ACC112 (cell line): Measurements from ENCODE around the gene PHLDA1.
A peak's percentile ranks its signal among the peaks of the same experiment; 100 is the strongest.

Experiments used
- H2AFZ ChIP-seq: fragments of 200-600 bp; sonication (generic); one replicate; pipeline ENCODE4 v1.6.0; 2017; ENCODE audit warnings: antibody characterized with exemption, low read length; ENCODE audit not compliant: unreplicated experiment
- H3K27ac ChIP-seq: fragments of 200-600 bp; sonication (generic); 2 replicates; pipeline ENCODE4 v1.5.1; 2014; ENCODE audit warnings: low read depth, mild to moderate bottlenecking, antibody characterized with exemption, low read length, moderate library complexity
- H3K27me3 ChIP-seq: fragments of 200-600 bp; sonication (generic); 2 replicates; pipeline ENCODE4 v1.6.1; 2014; ENCODE audit warnings: mild to moderate bottlenecking, antibody characterized with exemption, low read length, moderate library complexity, mixed read lengths; ENCODE audit not compliant: insufficient read depth
- H3K36me3 ChIP-seq: fragments of 200-600 bp; sonication (generic); 2 replicates; pipeline ENCODE4 v1.6.1; 2016; ENCODE audit warnings: mild to moderate bottlenecking, antibody characterized with exemption, low read length, moderate library complexity, mixed read lengths; ENCODE audit not compliant: insufficient read depth
- H3K4me1 ChIP-seq: fragments of 200-600 bp; sonication (generic); one replicate; pipeline ENCODE4 v1.6.1; 2016; ENCODE audit warnings: low read length, mixed read lengths; ENCODE audit not compliant: insufficient read depth, unreplicated experiment, control insufficient read depth
- H3K4me3 ChIP-seq: fragments of 200-600 bp; sonication (generic); 2 replicates; pipeline ENCODE4 v1.5.1; 2014; ENCODE audit warnings: mild to moderate bottlenecking, low read depth, low read length
- H3K79me2 ChIP-seq: fragments of 200-600 bp; sonication (generic); one replicate; pipeline ENCODE4 v1.6.0; 2016; ENCODE audit warnings: low read length; ENCODE audit not compliant: control insufficient read depth, unreplicated experiment, insufficient read depth

Gene PHLDA1

DNA sequence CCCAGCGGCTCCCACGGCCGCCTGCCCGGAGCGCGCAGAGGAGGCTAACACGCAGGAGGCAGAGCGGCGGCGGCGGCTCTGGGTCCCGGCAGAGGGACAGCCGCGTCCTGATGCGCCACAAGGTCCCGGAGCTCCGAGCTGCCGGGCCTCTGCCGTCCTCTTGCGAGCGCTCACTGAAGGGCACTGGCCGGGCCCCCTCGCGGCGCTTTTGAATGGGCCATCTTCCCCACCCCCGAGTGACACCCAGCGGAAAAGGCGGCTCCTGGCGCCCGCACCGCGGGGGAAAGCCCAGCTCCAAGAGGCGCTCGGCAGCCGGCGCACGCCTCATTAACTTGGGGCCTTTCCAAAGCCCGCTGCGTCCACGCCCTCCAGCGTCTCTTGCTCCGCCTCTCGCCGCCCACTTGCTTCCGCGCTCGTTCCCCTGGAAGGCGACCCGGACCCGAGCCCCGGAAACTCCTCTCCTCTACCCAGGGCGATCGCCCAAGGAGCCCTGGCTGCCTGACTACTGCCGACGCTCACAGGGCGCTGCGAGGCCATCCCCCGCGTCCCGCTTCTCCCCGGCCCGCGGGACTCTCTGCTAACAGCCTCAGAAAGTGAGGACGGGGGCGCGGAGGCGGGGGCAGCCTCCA lies at the start of gene PHLDA1:
PHLDA1 (minus strand) TSS at position 363 of the 629 bp plus-strand sequence.
- Histone ChIP-seq H3K27ac (peak within 1 kb of the TSS; percentile 94), H3K4me3 (peak within 1 kb of the TSS; percentile 93), H2AFZ (no peak within 1 kb of the TSS), H3K79me2 (peaks cover 67% of the 10 kb centered on the region), H3K4me1 (peaks cover 36% of the 10 kb centered on the region), H3K36me3 (peaks cover 34% of the 10 kb centered on the region), H3K27me3 (no peaks in the 10 kb centered on the region)

DNA sequence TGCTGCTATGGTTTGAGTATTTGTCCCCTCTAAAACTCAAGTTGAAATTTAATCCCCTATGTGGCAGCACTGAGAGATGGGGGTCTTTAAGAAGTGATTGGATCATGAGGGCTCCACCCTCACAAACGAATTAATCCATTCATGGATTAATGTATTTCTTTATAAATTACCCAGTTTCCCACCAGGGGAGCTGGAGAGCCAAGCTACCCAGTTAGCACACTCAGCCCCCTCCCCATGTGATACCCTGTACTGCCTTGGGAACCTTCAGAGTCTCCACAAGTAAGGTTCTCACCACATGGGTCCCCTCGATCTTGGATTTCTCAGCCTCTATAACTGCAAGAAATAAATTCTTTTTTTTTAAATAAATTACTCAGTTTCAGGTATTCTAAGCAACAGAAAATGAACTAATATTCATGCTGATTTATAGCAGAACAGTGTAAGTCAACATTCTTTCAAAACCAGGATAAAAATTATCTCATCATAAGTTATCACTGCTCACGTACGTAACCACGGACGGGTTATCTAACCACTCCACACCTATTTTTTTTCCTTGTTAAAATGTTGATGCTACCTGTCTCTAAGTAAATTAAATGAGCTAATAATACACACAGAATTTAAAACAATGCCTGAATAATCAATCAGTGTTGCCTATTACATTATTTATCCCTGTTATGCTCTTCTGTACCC lies 49.3 kb upstream of the PHLDA1 start:
- Histone ChIP-seq H3K36me3 (peaks cover 30% of the 10 kb centered on the region), H3K27ac (no peak overlapping the region), H3K4me1 (peaks cover 38% of the 10 kb centered on the region), H3K4me3 (peak overlapping the region; percentile 96), H2AFZ (no peak overlapping the region), H3K27me3 (no peaks in the 10 kb centered on the region), H3K79me2 (peaks cover 83% of the 10 kb centered on the region)

DNA sequence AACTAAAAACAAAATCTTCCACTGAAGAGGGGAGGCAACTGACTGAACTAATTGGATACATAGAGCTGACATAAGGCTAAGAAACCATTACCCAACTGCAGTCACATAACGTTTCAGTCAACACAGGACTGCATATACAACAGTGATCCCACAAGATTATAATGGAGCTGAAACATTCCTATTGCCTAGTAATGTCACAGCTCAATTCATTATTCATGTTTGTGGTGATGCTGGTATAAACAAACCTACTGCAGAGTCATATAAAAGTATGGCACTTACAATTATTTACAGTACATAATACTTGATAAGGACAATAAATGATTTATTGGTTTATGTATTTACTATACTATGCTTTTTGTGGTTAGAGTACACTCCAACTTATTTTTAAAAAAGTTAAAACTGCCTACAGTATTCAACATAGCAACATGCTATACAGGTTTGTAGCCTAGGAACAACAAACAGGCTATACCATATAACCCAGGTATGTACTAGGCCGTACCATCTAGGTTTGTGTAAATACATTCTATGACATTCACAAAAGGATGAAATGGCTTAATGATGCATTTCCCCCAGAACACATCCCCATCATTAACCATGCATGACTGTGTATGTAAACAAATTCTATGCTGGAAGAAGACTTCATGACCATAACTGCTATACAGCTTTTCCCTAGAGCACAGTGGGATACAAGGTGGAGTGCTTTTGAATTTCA lies 48.6 kb upstream of the PHLDA1 start:
- H3K4me3 ChIP-seq = no peak overlapping the region
- H3K4me1 ChIP-seq = peaks cover 42% of the 10 kb centered on the region
- no peaks in the 10 kb centered on the region for H3K27me3 ChIP-seq
- H3K79me2 ChIP-seq = peaks cover 90% of the 10 kb centered on the region
- H3K27ac ChIP-seq = no peak overlapping the region
- no peak overlapping the region for H2AFZ ChIP-seq
- H3K36me3 ChIP-seq = peaks cover 30% of the 10 kb centered on the region

DNA sequence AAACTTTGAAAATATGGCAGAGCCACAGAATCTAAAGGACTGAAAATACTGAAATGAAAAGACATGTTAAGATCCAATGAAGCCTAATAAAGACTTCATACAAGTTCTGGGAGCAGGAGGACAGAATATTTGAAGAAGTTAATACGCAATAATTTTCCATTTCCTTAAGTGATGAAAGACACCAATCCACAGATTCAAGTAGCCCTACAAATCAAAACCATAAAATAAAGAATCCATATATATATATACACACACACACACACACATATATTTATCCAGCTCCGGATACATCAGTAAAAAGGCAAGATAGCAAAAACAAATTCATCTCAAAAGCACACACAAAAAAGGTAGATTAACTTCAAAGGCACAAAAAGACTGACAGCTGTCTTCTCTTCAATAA lies 47.2 kb upstream of the PHLDA1 start:
- Histone ChIP-seq H3K27ac (no peak overlapping the region), H3K4me1 (peaks cover 51% of the 10 kb centered on the region), H3K27me3 (no peaks in the 10 kb centered on the region), H3K4me3 (no peak overlapping the region), H3K79me2 (peaks cover 98% of the 10 kb centered on the region), H3K36me3 (peaks cover 30% of the 10 kb centered on the region), H2AFZ (no peak overlapping the region)

DNA sequence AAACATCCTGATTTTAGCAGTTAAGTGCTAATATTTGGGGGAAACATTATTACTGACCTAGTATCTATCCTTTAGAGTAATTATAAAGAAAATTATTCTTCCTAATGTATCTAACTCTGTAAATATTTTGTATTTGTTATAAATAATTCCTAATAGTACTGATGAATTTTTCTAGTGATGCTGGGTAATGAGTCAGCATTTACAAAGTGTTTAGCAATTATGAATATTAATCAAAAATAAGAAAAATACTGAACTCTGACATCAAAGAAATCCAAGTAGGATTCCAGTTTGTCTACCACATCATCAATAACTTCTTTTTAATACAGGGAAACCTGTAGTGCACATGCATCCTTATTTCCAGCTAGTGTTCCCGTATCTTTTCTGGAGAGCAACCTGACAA lies 43.9 kb upstream of the PHLDA1 start:
- Histone ChIP-seq H3K4me1 (peaks cover 37% of the 10 kb centered on the region), H2AFZ (no peak overlapping the region), H3K4me3 (no peak overlapping the region), H3K79me2 (peaks cover 98% of the 10 kb centered on the region), H3K27me3 (no peaks in the 10 kb centered on the region), H3K27ac (no peak overlapping the region), H3K36me3 (peaks cover 41% of the 10 kb centered on the region)

DNA sequence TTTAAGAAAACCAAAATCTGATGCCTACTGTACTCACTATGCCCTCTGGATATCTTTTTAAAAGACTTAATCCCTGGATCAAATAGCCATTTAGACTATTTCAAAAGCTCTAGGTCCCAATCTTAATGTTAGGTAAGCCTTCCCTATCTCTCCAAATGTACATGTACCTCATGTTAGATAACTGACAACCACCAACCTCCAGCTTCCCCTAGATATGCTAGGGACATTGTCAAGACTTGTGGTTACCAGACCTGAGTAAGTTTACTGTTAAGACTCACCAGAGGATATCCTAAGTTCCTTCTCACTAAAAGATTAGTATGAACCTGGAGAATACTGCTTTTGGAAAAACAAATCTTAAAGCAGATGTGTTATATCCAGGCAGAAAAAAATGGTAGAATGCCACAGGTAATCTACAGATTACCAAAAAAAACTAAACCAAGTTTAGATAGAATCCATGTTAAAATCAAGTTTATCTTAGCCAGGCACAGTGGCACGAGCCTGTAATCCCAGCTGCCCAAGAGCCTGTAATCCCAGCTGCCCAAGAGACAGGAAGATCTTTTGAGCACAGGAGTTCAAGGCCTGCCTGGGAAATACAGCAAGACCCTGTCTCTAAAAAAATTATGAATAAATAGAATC lies 43.2 kb upstream of the PHLDA1 start:
- no peaks in the 10 kb centered on the region for H3K27me3 ChIP-seq
- H3K27ac ChIP-seq = no peak overlapping the region
- no peak overlapping the region for H2AFZ ChIP-seq
- H3K79me2 ChIP-seq = peaks cover 98% of the 10 kb centered on the region
- no peak overlapping the region for H3K4me3 ChIP-seq
- peaks cover 31% of the 10 kb centered on the region for H3K4me1 ChIP-seq
- peaks cover 40% of the 10 kb centered on the region for H3K36me3 ChIP-seq

DNA sequence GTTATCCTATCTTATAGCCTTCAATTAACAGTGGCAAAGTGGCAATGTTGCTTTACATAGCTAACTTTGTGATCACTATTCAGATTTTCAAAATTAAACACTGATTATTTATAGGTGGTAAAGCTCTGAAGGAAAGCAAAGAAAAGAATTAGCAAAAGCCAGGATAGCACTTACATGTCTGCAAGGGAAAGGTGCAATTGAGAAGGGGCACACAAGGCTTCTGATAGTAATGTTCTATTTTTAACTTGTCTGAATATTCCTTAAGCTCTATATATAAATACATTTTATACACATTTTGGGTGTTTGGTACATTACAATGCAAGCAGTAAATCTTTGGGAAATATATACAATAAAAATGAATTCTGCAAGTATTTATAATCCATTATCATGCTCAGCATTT lies 42.0 kb upstream of the PHLDA1 start:
- Histone ChIP-seq H3K79me2 (peaks cover 98% of the 10 kb centered on the region), H2AFZ (no peak overlapping the region), H3K36me3 (peaks cover 39% of the 10 kb centered on the region), H3K4me3 (no peak overlapping the region), H3K4me1 (peaks cover 37% of the 10 kb centered on the region), H3K27me3 (no peaks in the 10 kb centered on the region), H3K27ac (no peak overlapping the region)

DNA sequence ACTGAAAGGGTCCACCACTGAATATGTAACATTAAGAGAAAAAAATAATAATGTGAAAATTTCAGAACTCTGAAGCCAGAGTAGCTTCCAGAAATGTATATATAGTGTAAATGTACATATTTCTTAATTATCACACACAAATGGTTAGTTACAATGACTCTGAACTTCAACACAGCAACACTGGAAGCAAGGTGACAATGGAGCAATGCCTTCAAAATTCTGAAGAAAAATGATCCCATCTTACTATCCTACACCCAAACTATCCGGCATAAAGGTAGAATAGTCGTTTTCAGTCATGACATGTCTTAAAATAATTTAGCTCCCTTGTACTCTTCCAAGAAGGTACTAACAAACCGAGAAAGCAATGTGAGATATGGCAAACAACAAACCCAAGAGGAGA lies 41.0 kb upstream of the PHLDA1 start:
- Histone ChIP-seq H3K4me1 (peaks cover 45% of the 10 kb centered on the region), H3K79me2 (peaks cover 99% of the 10 kb centered on the region)

DNA sequence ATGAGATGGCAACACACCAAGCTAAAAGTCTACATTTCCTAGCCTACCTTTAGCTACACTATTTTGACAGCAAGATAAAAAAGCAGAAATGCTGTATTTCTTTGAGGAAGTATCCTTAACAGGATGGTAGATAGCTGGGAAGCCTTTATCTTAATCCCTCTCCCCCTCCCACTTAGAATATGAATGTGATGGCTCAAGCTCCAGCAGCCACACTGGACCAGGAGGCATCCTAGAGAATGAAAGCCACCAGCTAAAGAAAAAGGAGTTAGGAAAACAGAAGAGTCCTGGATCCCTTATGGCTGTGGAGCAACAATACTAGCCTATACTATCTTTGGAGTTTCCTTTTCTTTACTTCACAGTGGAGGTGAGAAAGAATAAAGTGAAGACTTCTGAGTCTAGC lies 37.8 kb upstream of the PHLDA1 start:
- H3K27ac ChIP-seq = no peak overlapping the region
- peaks cover 23% of the 10 kb centered on the region for H3K4me1 ChIP-seq
- peaks cover 69% of the 10 kb centered on the region for H3K36me3 ChIP-seq
- H2AFZ ChIP-seq = no peak overlapping the region
- peaks cover 99% of the 10 kb centered on the region for H3K79me2 ChIP-seq
- H3K4me3 ChIP-seq = no peak overlapping the region
- no peaks in the 10 kb centered on the region for H3K27me3 ChIP-seq

More for the DNA sequence above, 41.0 kb upstream of the PHLDA1 start:
- Histone ChIP-seq H3K4me3 (no peak overlapping the region), H3K27ac (no peak overlapping the region), H3K27me3 (no peaks in the 10 kb centered on the region), H2AFZ (no peak overlapping the region), H3K36me3 (peaks cover 42% of the 10 kb centered on the region)

DNA sequence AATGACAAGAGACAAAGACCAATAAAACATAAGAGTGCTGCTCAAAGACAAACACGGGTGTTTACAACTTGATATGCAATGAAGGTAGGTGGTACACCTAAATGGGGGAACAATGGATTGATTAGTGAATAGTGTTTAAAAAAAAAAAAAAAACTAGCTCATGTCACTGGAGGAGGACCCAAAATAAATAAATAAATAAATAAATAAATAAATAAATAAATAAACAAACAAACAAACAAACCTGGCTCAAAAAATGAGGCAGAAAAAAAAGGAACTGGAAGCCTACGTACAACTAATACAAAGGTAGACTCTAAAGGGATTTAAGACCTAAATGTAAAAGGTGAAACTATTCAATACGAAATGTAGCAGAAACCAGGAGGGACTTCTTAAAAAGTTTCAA lies 34.3 kb upstream of the PHLDA1 start:
- Histone ChIP-seq H3K79me2 (peaks cover 99% of the 10 kb centered on the region), H3K36me3 (peaks cover 65% of the 10 kb centered on the region), H3K27me3 (no peaks in the 10 kb centered on the region), H3K4me1 (peaks cover 15% of the 10 kb centered on the region), H2AFZ (no peak overlapping the region), H3K27ac (no peak overlapping the region), H3K4me3 (no peak overlapping the region)
